ENCODE results near the gene HES2.
"Not testable (repeated sequence)": the region's sequence is repeated elsewhere in the genome, so short reads cannot be mapped to it uniquely, and the experiment has no call there.

HES2 gene

DNA sequence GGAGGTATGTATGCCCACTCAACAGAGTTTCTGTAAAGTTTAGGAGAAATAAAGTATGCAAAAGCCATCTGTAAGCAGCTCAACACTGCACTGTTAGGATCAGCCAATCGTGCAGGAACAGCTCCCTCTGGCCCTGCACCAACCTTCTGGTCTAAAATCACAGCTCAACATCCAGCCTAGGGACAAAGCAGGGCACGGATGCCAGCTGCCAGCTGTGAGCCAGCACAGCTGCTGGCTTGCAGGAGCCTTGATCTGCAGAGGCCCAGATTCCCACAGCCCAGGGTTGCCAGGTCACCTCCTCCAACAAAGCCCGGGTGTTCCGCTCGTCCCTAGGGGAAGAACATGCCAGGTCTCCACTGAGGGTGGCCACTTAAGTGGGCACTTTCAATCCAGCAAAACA lies 34.8 kb downstream of the HES2 start:
- H3K9ac ChIP-seq (ENCODE audit: insufficient read length, low read depth) = peak overlapping the region; percentile 42
- no peaks in the 10 kb centered on the region for H3K36me3 ChIP-seq (ENCODE audit: insufficient read depth, insufficient read length, low read length)
- H3K4me3 ChIP-seq (ENCODE audit: insufficient read length, low read depth) = peak overlapping the region; percentile 11
- H3K27me3 ChIP-seq (ENCODE audit: insufficient read depth, insufficient read length) = no peaks in the 10 kb centered on the region
- H3K9me3 ChIP-seq (ENCODE audit: insufficient read depth, low read length) = no peaks in the 10 kb centered on the region
- DNase-seq (ENCODE audit: low read depth, low spot score) = no peak
- peaks cover 2% of the 10 kb centered on the region for H3K4me1 ChIP-seq (ENCODE audit: insufficient read depth, insufficient read length)
- TF ChIP-seq YY1 (IDR thresholded peaks at IDR 0.05; ENCODE audit: insufficient read depth, insufficient read length) (no peak), ZNF274 (IDR thresholded peaks at IDR 0.05; ENCODE audit: low read depth, low read length) (no peak), SUZ12 (IDR thresholded peaks at IDR 0.05; ENCODE audit: extremely low read depth, insufficient read depth, insufficient read length) (no peak)

- DNase-seq (ENCODE audit: low read depth, low spot score) = no peak
- Histone ChIP-seq H3K4me3 (ENCODE audit: insufficient read length, low read depth) (no peak overlapping the region), H3K27me3 (ENCODE audit: insufficient read depth, insufficient read length) (no peaks in the 10 kb centered on the region), H3K36me3 (ENCODE audit: insufficient read depth, insufficient read length, low read length) (no peaks in the 10 kb centered on the region), H3K9ac (ENCODE audit: insufficient read length, low read depth) (no peak overlapping the region), H3K4me1 (ENCODE audit: insufficient read depth, insufficient read length) (peaks cover 2% of the 10 kb centered on the region), H3K9me3 (ENCODE audit: insufficient read depth, low read length) (no peaks in the 10 kb centered on the region)
- TF ChIP-seq SUZ12 (IDR thresholded peaks at IDR 0.05; ENCODE audit: extremely low read depth, insufficient read depth, insufficient read length) (no peak), ZNF274 (IDR thresholded peaks at IDR 0.05; ENCODE audit: low read depth, low read length) (no peak), YY1 (IDR thresholded peaks at IDR 0.05; ENCODE audit: insufficient read depth, insufficient read length) (no peak)
Measured at GRCh38 chr1:6384135-6384534, 35.6 kb downstream of the HES2 start.

GRCh38 chr1:6380037-6380436 lies 39.7 kb downstream of the HES2 start:
- Histone ChIP-seq H3K9me3 (ENCODE audit: insufficient read depth, low read length) (no peaks in the 10 kb centered on the region), H3K9ac (ENCODE audit: insufficient read length, low read depth) (no peak overlapping the region), H3K27me3 (ENCODE audit: insufficient read depth, insufficient read length) (no peaks in the 10 kb centered on the region), H3K4me1 (ENCODE audit: insufficient read depth, insufficient read length) (peaks cover 1% of the 10 kb centered on the region), H3K4me3 (ENCODE audit: insufficient read length, low read depth) (no peak overlapping the region), H3K36me3 (ENCODE audit: insufficient read depth, insufficient read length, low read length) (no peaks in the 10 kb centered on the region)
- no peak for DNase-seq (ENCODE audit: low read depth, low spot score)
- no peak for TF ChIP-seq SUZ12 (IDR thresholded peaks at IDR 0.05; ENCODE audit: extremely low read depth, insufficient read depth, insufficient read length)
- TF ChIP-seq YY1 (IDR thresholded peaks at IDR 0.05; ENCODE audit: insufficient read depth, insufficient read length) = no peak
- TF ChIP-seq ZNF274 (IDR thresholded peaks at IDR 0.05; ENCODE audit: low read depth, low read length) = no peak

GRCh38 chr1:6378096-6378746 lies 41.5 kb downstream of the HES2 start:
- Histone ChIP-seq H3K4me3 (ENCODE audit: insufficient read length, low read depth) (no peak overlapping the region), H3K9ac (ENCODE audit: insufficient read length, low read depth) (no peak overlapping the region), H3K4me1 (ENCODE audit: insufficient read depth, insufficient read length) (no peaks in the 10 kb centered on the region), H3K27me3 (ENCODE audit: insufficient read depth, insufficient read length) (no peaks in the 10 kb centered on the region), H3K36me3 (ENCODE audit: insufficient read depth, insufficient read length, low read length) (no peaks in the 10 kb centered on the region), H3K9me3 (ENCODE audit: insufficient read depth, low read length) (no peaks in the 10 kb centered on the region)
- no peak for DNase-seq (ENCODE audit: low read depth, low spot score)
- no peak for TF ChIP-seq YY1 (IDR thresholded peaks at IDR 0.05; ENCODE audit: insufficient read depth, insufficient read length)
- no peak for TF ChIP-seq ZNF274 (IDR thresholded peaks at IDR 0.05; ENCODE audit: low read depth, low read length)
- TF ChIP-seq SUZ12 (IDR thresholded peaks at IDR 0.05; ENCODE audit: extremely low read depth, insufficient read depth, insufficient read length) = no peak

GRCh38 chr1:6373961-6374720 lies 45.6 kb downstream of the HES2 start:
- no peak overlapping the region for H3K4me3 ChIP-seq (ENCODE audit: insufficient read length, low read depth)
- no peak overlapping the region for H3K9ac ChIP-seq (ENCODE audit: insufficient read length, low read depth)
- DNase-seq (ENCODE audit: low read depth, low spot score) = no peak
- no peaks in the 10 kb centered on the region for H3K27me3 ChIP-seq (ENCODE audit: insufficient read depth, insufficient read length)
- H3K36me3 ChIP-seq (ENCODE audit: insufficient read depth, insufficient read length, low read length) = no peaks in the 10 kb centered on the region
- TF ChIP-seq YY1 (IDR thresholded peaks at IDR 0.05; ENCODE audit: insufficient read depth, insufficient read length) = no peak
- H3K4me1 ChIP-seq (ENCODE audit: insufficient read depth, insufficient read length) = no peaks in the 10 kb centered on the region
- no peaks in the 10 kb centered on the region for H3K9me3 ChIP-seq (ENCODE audit: insufficient read depth, low read length)

GRCh38 chr1:6372236-6372635 lies 47.5 kb downstream of the HES2 start:
- H3K4me1 ChIP-seq (ENCODE audit: insufficient read depth, insufficient read length); H3K36me3 ChIP-seq (ENCODE audit: insufficient read depth, insufficient read length, low read length); H3K27me3 ChIP-seq (ENCODE audit: insufficient read depth, insufficient read length); H3K9ac ChIP-seq (ENCODE audit: insufficient read length, low read depth); H3K4me3 ChIP-seq (ENCODE audit: insufficient read length, low read depth); H3K9me3 ChIP-seq (ENCODE audit: insufficient read depth, low read length); DNase-seq (ENCODE audit: low read depth, low spot score): not testable (repeated sequence)

DNA sequence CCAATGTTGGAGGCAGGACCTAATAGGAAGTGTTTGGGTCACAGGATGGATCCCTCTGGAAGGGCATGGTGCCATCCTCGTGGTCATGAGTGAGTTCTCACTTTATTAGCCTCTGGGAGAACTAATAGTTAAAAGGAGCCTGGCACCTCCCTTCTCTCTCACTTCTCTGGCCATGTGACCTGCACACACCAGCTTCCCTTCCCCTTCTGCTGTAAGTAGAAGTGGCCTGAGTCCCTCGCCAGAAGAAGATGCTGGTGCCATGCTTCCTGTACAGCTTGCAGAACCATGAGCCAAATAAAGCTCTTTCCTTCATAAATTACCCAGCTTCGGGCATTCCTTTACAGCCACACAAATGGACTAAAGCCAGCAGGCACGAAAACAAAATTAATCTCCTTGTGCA lies 49.7 kb downstream of the HES2 start:
- no peaks in the 10 kb centered on the region for H3K27me3 ChIP-seq (ENCODE audit: insufficient read depth, insufficient read length)
- H3K4me3 ChIP-seq (ENCODE audit: insufficient read length, low read depth) = no peak overlapping the region
- no peaks in the 10 kb centered on the region for H3K4me1 ChIP-seq (ENCODE audit: insufficient read depth, insufficient read length)
- no peaks in the 10 kb centered on the region; the same call in 1 of the 2 replicates for H3K9me3 ChIP-seq (ENCODE audit: insufficient read depth, low read length)
- no peak overlapping the region for H3K9ac ChIP-seq (ENCODE audit: insufficient read length, low read depth)
- H3K36me3 ChIP-seq (ENCODE audit: insufficient read depth, insufficient read length, low read length) = no peaks in the 10 kb centered on the region
- TF ChIP-seq YY1 (IDR thresholded peaks at IDR 0.05; ENCODE audit: insufficient read depth, insufficient read length) (no peak), ZNF274 (IDR thresholded peaks at IDR 0.05; ENCODE audit: low read depth, low read length) (no peak), SUZ12 (IDR thresholded peaks at IDR 0.05; ENCODE audit: extremely low read depth, insufficient read depth, insufficient read length) (no peak)
- no peak for DNase-seq (ENCODE audit: low read depth, low spot score)

Data from NT2/D1 (cell line).